PC-3 (cell line): ENCODE results near the gene VPS26B.

Experiments
- EZH2 ChIP-seq: fragments of 300-600 bp; sonication (generic); IDR thresholded peaks from one replicate; pipeline ENCODE4 v1.6.1; 2017; ENCODE audit warnings: antibody characterized with exemption, mild to moderate bottlenecking, low read length; ENCODE audit not compliant: unreplicated experiment
- EZH2phosphoT487 ChIP-seq: fragments of 300-600 bp; sonication (generic); IDR thresholded peaks from 2 replicates; pipeline ENCODE4 v1.6.1; 2018; ENCODE audit warnings: mild to moderate bottlenecking, antibody characterized with exemption, low read length, borderline replicate concordance
- TF ChIP-seq, protein P1 (sequence below): fragments of 300-600 bp; sonication (generic); conservative IDR thresholded peaks from 2 replicates; pipeline ENCODE4 v1.5.1; 2017; ENCODE audit warnings: antibody characterized with exemption, low read depth, mild to moderate bottlenecking, low read length

DNA sequence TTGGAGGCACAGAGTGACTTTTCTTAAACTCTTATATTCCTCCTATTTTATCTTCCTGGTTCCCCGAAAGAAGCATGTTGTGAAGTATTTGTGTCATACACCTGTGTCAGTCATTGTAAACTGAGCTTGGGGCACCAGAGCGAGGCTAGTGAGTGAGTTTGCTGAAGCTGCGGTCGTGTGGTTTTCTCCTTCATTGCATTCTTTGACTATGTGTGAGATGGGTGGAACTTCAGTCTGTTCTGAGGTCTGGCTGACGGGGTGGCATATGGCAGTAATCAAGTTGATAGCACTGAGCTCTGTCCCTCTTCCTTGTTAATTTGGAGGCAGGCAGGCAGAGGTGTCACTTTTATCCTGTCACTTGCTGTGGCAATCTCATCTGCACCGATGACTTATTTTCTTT is 4.2 kb downstream of the VPS26B start:
- TF ChIP-seq, protein P1, sequence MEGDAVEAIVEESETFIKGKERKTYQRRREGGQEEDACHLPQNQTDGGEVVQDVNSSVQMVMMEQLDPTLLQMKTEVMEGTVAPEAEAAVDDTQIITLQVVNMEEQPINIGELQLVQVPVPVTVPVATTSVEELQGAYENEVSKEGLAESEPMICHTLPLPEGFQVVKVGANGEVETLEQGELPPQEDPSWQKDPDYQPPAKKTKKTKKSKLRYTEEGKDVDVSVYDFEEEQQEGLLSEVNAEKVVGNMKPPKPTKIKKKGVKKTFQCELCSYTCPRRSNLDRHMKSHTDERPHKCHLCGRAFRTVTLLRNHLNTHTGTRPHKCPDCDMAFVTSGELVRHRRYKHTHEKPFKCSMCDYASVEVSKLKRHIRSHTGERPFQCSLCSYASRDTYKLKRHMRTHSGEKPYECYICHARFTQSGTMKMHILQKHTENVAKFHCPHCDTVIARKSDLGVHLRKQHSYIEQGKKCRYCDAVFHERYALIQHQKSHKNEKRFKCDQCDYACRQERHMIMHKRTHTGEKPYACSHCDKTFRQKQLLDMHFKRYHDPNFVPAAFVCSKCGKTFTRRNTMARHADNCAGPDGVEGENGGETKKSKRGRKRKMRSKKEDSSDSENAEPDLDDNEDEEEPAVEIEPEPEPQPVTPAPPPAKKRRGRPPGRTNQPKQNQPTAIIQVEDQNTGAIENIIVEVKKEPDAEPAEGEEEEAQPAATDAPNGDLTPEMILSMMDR: no peak
- TF ChIP-seq EZH2 (no peak), EZH2phosphoT487 (no peak)
